Activated CD4-positive, CD25-positive, alpha-beta regulatory T cell treated with anti-CD3 and anti-CD28 coated beads, Interleukin-2, amount 50 U/mL, for 72 hours (primary cell): ENCODE data around the gene PISD.
"Not testable (repeated sequence)": the region's sequence is repeated elsewhere in the genome, so short reads cannot be mapped to it uniquely, and the experiment has no call there.

Source experiments
- DNase-seq: peaks from one replicate; pipeline ENCODE4 v3.0.0; 2021

Gene PISD

DNA sequence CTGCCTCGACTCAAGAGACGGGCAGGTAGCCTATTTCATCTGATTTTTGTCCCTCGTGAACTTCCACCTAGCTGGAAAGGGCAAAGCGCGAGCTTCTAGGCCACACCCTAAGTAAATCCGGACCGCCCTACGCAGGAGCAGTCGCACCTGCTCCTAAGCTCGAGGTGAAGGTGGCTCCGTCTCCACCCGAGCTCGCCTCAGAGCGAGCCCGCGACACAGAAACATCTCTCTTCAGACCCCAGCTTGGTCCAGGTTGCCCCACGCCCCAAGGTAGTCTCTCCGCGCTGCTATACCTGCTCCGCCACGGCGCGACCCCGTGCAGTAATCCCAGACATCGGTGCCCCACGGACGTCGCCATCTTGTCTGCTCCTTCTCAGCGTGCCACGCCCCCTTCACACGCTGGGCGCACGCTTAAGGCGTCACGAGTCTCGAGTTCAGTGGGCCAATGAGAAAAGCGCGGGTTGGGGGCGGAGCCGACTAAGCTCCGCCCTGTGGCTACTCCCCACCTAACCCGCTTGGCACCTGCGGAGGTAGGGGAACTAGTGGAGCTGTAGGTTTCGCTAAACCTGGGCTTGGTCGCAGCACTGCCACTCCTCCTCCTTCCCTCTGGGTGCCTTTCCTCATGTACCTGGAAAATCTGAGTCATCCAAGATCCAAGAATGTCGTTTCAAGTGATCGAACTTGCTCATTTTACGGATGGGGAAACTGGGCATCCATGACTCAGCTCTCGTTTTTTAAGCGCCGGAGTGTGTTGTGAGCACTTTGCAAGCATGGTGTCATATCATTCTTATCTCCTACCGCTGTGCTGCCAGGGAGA lies at the start of gene PISD:
Gene PISD (minus strand): TSS at position 365 of the 817 bp plus-strand sequence. CDS start 7 bp downstream, at position 358.
- peak; percentile 97 for DNase-seq

DNA sequence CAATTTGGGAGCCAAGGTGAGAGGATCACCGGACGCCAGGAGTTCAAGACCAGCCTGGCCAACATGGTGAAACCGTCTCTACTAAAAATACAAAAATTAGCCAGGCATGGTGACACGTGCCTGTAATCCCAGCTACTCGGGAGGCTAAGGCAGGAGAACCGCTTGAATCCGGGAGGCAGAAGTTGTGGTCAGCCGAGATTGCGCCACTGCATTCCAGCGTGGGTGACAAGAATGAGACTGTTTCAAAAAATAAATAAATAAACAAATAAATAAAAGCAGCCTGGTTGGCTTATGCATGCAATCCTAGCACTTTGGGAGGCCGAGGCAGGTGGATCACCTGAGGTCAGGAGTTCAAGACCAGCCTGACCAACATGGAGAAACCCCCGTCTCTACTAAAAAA lies 49.2 kb upstream of the PISD start:
- not testable (repeated sequence) for DNase-seq

GRCh38 chr22:31707519-31707918 lies 45.5 kb upstream of the PISD start:
- DNase-seq = no peak

- DNase-seq = no peak
Observed at GRCh38 chr22:31695423-31695822, 33.4 kb upstream of the PISD start.

- not testable (repeated sequence) for DNase-seq
Observed at GRCh38 chr22:31694046-31694445, 32.0 kb upstream of the PISD start.

- no peak for DNase-seq
Observed at GRCh38 chr22:31692186-31692886, 30.3 kb upstream of the PISD start.

GRCh38 chr22:31691408-31691807 lies 29.4 kb upstream of the PISD start:
- no peak for DNase-seq

- DNase-seq = no peak
Observed at GRCh38 chr22:31683181-31684105, 21.4 kb upstream of the PISD start.

DNA sequence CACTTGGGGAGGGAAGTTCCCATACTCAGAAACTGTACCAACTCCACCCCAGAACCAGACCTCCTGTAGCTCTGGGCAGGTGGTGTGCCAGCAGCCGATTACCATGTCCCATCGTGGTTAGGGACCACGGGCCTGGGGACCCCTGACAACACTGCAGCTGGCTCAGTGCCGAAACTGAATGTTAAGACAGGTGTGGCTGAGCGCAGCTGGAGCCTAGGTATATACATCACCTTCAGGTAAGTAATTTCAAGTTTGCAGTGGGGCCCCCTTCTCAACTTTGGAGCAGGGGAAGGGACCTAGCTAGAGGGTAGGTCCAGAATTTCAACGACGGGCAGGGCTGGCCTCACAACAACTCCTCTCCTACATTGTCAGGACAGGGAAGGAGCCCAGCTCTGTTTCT lies 20.7 kb upstream of the PISD start:
- DNase-seq = no peak

DNA sequence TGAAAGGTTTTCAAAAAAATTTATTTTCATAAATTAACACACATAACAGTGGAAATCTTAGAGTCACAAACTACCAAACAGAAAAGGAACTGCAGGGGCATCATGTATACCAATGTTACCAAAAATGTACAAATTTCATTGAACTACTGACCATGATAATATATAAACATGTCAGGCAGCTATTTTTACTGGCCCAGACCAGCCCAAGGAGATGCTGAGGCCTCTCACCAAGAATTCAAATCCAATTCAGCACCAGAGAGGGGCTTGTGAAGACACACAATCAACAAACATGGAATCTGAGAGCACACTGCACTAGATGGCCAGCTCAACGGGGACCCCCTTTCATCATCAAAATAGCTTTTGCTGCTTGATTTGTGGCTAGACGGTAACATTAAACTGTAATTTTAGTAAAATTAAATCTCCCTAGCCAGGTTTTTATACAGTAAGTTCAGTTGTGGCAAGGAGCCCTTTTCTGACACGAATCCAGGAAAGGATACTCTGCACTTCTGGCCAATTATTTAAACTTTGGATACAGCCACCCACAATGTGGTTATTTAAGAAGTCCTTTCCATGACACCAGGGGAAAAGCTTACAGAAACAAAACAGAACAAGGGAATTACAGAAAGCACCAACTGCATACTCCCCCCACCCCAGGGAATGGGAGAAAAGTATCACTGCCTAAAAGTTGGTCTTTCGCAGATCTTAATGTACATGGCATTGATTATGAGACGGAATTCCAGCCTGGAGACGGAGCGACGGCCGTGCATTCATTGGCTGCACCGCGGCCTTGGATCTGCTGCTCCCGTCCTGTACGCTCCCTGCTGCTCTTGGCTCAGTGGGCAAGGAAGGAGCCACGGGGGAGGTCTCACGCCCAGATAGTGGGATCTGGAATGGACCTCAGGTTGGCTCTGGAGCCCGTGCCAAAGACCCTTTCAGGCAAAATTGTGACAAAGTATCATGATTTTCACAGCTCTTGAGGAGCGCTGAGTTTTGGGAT lies 19.6 kb upstream of the PISD start:
- DNase-seq = no peak

- no peak for DNase-seq
Observed at GRCh38 chr22:31680861-31681341, 18.9 kb upstream of the PISD start.

- DNase-seq = no peak
Observed at GRCh38 chr22:31678748-31679147, 16.7 kb upstream of the PISD start.

DNA sequence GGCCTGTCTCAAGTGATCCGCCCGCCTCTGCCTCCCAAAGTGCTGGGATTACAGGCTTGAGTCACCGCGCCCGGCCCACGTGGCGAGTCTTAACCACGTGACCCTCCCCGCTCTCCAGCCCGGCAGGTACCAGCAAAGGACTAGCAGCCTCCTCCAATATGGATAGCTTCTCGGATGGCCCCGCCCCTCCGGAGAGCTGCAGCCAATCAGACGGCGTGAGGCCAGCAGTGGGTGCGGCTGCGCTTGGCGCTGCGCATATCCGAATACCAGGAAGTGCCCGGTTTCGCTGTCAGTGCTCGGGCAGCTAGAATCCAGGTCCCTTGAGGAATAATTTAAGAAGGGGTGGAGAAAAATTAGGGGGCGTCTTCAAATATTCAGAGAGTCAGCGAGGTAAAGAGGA lies 14.7 kb upstream of the PISD start:
- peak; percentile 94 for DNase-seq

DNA sequence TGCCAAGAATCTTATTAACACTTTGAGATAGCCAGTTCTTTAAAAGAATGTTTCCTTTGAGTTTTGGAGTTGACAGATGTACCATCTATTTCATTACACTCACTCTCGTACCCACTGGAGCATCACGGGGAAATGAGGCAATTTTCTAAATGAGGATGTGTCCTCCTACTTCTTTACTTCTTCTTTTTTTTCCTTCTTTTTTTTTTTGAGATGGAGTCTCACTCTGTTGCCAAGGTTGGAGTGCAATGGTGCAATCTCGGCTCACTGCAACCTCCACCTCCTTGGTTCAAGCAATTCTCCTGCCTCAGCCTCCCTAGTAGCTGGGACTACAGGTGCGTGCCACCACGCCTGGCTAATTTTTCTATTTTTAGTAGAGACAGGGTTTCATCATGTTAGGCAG lies 12.2 kb upstream of the PISD start:
- DNase-seq = not testable (repeated sequence)

DNA sequence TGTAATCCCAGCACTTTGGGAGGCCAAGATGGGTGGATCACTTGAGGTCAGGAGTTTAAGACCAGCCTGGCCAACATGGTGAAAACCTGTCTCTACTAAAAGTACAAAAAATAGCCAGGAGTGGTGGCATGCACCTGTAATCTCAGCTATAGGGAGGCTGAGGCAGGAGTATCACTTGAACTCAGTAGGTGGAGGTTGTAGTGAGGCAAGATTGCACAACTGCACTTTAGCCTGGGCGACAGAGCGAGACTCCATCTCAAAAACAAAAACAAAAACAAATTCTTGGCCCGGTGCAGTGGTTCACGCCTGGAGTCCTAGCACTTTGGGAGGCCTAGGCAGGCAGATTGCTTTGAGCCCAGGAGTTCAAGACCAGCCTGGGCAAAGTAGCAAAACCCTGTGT lies 6.8 kb upstream of the PISD start:
- DNase-seq = not testable (repeated sequence)

GRCh38 chr22:31662668-31663037 lies 638 bp upstream of the PISD start:
- no peak for DNase-seq

GRCh38 chr22:31660860-31661341 lies 1.1 kb downstream of the PISD start:
- peak; percentile 44 for DNase-seq

GRCh38 chr22:31659246-31659645 lies 2.8 kb downstream of the PISD start:
- no peak for DNase-seq

- DNase-seq = no peak
Observed at GRCh38 chr22:31654408-31654807, 7.6 kb downstream of the PISD start.

GRCh38 chr22:31653944-31654343 lies 8.1 kb downstream of the PISD start:
- no peak for DNase-seq

GRCh38 chr22:31652911-31653684 lies 8.9 kb downstream of the PISD start:
- DNase-seq = no peak
